GM18507 (cell line): ENCODE results near the gene ACOD1.
A peak's percentile ranks its signal among the peaks of the same experiment; 100 is the strongest.

Source experiments
- DNase-seq: peaks from one replicate; pipeline ENCODE4 v3.0.0; 2011; ENCODE audit warnings: low read depth; ENCODE audit not compliant: insufficient read length; ENCODE audit errors: extremely low spot score
- FAIRE-seq: peaks from 2 replicates; lab custom pipeline; 2011; peaks lifted over from hg19 to GRCh38; lab: Jason Lieb, UNC

ACOD1 gene

DNA sequence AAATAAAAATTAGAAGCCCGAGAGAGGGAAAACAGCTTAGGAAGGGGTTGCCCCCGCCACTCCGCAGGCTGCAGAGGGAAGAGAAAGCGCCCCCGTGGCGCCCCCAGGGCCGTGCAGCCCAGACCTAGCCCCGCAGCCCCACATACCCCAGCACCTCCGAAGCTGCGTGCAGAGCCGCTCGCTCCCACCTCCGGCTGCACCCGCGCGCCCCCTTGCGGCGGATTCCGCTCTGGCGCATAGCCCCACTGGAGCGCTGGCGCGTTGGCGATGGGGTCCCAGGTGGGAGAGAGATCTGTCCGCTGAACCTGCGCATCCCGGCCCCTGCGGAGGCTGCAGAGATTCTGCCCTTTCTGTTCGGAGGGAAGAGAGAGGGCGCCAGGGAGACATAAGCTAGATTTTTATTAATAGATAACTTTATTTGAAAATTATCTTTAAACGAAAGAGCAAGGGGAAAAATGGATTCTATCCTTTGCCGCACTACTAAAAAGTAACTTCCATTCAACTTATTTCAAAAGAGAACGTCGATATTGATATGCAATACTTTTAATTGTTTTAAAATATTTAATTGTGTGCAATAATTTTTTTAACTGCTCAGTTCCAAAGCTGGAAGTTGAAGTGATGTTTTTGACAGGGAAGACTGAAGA is 31.9 kb downstream of the ACOD1 start:
- peak; percentile 65 for FAIRE-seq
- DNase-seq = peak; percentile 84

DNA sequence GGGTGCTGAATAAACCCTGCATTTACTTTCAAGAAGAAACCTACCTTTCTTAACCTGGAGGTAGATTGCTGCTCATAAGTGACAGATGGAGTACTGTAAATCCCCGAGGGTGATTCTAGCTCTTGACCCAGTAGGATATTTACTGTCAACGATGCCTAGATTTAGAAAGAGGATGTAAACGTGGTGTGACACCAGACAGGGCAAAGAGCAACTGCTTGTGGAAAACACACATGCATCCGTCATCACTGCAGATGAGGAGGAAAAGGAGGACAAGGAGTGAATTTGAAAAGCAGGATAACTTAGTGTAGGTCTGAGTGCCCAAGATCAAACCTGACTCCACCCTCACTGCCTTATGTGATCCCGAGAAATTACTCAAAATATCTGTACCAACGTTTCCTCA is 33.8 kb downstream of the ACOD1 start:
- DNase-seq = no peak
- FAIRE-seq = no peak

DNA sequence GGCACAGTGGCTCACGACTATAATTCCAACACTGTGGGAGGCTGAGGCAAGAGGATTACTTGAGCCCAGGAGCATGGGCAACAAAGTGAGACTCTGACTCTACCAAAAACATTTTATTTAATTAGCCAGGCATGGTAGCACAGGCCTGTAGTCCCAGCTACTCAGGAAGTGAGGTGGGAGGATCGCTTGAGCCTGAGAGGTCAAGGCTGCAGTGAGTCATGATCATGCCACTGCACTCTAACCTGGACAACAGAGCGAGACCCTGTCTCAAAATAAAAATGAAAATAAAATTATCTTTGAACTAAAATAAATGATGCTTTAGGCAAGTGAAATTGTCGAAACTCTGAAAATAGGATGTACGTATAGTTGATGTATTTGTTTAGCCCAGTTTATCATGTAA is 35.4 kb downstream of the ACOD1 start:
- no peak for FAIRE-seq
- DNase-seq = no peak

DNA sequence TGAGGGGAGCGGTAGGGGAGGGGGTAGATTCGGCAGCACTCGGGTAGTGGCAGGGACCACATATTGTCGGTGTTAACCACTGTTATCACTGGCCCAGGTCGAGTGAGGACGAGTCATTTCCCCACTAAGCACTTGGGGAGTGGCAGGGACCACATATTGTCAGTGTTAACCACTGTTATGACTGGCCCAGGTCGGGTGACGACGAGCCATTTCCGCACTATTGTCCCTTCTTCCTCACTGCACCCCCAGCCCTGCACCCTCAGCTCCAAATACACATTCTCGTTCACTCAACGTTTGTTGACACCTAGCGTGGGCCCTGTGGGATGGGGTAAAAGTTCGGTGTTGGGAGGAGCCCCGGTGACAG is 43.1 kb downstream of the ACOD1 start:
- DNase-seq = peak; percentile 50
- FAIRE-seq = no peak

DNA sequence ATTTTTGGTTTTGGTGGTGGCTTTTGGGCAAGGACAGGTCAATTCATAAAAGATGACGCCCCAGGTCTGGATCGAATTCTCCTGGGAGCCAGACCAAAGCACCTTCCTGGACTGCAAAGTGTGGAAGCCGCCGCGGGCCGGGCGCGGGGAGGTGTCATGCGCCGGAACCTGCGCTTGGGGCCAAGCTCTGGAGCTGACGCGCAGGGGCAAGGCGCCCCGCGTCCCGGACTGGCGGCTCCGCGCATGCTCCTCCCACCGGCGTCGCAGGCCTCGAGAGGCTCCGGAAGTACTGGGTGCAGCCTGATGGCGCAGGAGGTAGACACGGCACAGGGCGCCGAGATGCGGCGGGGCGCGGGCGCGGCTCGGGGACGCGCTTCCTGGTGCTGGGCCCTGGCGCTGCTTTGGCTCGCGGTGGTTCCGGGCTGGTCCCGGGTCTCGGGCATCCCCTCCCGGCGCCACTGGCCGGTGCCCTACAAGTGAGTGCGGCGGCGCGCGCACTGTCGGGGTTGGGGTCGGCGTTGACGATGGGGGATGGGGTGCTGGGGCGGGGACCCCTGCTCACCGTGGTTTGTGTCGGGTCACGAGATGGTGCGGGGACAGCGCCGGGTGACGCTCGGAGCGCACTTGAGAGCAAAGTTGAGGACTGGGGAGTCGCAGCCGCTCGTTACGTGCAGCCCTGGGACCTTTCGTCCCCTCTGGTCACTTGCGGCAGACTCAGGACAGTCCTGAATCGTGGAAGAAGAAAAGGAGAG is 43.7 kb downstream of the ACOD1 start, which contains the start of gene CLN5:
Gene CLN5 (plus strand): TSS at position 286 of the 752 bp plus-strand sequence. CDS start 18 bp downstream, at position 304.
- DNase-seq (peak; percentile 89), FAIRE-seq (peak; percentile 92)

DNA sequence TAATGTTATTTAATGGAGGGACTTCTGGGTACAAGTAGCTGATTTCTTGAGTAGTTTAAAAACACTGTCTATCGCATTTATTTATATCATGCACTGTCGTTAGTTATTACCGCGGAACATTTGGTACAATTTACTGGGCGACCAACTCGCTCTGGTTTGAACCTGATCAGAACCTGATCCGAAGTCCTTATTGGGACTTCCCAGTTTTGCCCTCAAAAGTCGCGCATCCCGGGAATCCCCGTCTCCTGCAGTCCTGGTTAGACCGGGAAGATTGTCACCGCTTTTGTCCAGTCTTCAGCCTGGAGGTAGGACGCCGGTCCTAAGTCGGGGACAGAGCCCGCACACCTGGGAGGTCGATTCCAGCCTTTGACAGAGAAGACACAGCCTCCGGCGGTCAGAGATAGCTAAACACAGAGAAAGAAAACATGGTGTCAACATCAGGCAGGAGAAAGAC is 44.3 kb downstream of the ACOD1 start:
- no peak for DNase-seq
- no peak for FAIRE-seq

DNA sequence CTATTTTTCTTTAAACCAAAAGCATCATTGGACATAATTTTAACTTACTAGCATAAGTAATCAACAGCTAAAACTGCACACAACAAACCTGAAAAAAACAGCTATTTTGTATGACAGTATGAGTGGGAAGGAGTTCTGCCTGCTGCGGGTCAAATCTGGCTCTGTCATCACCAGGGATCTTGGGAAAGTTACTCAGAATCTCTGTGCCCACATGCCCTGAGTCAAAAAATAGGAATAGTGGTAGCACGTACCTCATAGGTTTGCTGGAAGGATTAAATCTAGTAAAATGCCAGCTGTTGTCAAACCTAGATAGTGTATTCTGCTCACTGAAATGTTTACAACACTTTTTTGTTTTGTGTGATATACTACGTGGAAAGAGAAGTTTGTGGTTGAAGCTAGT is 44.7 kb downstream of the ACOD1 start:
- FAIRE-seq (no peak), DNase-seq (no peak)

DNA sequence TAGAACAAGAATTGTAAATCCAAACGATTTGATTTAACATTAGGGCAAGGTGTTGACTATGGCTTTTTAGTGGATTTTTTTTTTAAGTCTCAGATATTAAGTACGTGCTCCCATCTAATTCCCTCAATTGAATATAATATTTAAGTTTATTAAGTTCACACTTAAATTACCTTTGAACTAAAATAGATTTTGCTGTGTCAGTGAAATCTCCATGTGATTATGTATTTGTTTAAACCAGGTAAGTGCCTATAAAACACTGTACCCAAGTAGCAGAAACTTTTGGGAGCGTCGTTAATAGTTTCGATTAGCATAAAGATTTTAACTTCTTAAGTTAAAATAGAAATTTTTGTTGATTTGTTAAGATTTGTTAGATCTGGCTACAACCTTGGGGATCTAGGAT is 45.2 kb downstream of the ACOD1 start:
- DNase-seq (no peak), FAIRE-seq (no peak)

DNA sequence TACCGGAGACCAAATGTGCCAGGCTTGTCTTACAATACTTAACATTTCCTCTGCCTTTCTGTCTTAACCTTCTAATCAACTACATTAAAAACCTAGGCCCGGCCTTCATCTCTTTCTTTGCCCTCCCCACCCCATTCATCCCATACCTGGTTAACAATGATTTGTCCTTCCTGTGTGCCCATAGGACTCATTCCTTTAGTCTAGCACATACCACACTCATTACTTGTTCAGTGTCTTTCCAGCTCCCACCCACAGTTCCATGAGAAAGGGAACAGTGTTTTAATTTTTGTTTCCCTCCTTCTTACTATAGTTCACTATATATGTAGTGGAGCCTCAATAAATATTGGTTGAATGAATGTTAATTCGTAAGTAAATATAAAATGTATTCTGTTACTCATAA is 46.0 kb downstream of the ACOD1 start:
- no peak for FAIRE-seq
- no peak for DNase-seq

DNA sequence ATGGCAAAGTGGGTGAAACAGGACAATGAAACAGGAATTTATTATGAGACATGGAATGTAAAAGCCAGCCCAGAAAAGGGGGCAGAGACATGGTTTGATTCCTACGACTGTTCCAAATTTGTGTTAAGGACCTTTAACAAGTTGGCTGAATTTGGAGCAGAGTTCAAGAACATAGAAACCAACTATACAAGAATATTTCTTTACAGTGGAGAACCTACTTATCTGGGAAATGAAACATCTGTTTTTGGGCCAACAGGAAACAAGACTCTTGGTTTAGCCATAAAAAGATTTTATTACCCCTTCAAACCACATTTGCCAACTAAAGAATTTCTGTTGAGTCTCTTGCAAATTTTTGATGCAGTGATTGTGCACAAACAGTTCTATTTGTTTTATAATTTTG is 52.2 kb downstream of the ACOD1 start:
- FAIRE-seq (no peak), DNase-seq (no peak)

DNA sequence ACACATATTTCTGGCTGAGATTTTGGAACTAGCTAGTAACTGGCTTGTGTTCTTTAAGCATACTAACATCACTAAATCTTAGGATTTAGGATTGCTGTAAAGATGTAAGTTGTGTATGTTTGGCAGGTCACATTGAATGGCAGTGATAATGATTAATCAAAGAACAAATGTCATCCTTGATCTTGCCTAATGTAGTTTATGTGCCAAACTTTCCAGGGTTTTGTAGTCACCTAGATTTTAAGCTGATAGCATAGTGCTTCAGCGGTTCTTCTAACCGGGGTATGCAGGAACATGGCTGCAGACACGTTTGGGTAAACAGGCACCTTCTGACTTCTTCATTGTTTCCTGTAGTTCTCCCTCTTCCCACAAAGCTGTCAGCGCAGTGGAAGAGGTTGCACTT is 53.2 kb downstream of the ACOD1 start:
- DNase-seq (no peak), FAIRE-seq (no peak)

DNA sequence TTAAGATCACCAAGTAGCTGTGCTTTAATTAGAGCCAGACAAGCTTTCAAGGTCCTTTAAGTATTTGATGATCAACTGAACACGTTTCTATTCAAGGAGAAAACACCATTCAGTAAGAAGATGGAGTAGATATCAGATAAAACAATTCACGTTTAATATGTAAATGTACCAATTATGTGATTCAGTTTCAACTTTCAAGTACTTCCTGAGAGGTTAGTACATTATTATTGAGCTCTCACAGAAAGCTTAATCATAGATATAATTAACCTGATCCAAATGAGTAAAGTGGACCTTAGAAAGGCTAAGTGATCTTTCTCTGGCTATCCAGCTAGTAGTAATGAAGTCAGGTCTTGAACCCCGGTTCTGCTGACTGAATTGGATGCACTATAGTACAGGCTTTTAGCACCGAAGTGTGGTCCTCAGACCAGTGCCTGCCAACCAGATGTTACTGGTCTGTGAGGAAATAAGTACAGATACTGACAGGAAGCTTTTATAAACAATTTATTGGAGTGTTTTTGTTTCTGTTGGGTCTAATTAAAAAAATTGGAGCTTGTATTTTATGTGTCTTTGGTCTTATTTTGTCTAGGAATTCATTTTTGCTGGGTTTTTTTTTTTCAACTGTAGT is 53.8 kb downstream of the ACOD1 start:
- no peak for DNase-seq
- no peak for FAIRE-seq

DNA sequence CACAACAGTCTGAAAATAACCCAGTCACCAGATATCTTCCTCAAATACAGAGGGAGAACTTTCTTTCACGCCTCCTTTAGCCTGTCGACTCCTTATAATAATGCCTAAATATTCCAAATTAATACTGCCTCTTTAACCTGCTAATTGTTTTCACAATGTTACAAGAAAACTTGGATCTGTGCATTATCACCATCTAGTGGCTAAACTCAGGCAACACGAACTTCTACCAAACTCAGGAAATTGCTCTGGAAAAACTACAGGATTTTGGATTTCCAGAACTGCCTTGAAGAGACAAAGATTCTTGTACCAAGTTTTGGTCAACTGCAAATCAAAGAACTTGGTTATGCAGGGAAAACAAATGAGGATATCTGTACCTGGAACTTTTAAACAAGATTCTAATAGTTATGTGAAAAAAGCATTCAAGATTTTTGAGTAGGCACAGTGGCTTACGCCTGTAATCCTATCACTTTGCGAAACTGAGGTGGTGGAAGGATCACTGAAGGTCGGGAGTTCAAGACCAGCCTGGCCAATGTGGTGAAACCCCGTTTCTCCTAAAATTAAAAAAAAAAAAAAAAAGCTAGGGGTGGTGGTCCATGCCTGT is 54.4 kb downstream of the ACOD1 start:
- DNase-seq (no peak), FAIRE-seq (peak; percentile 74)
